Chondrocyte (in vitro differentiated cells): ENCODE data around the gene ARID1A. TPM values are rescaled to one million over a fixed set of nuclear protein-coding genes. Genes with fewer than 3 reads are reported as not detected.
A peak's percentile ranks its signal among the peaks of the same experiment; 100 is the strongest.

Source experiments
- DNase-seq: peaks from one replicate; pipeline ENCODE4 v3.0.0; 2021; ENCODE audit warnings: mixed read lengths, low spot score
- H3K27ac Mint-ChIP-seq: one replicate; pipeline ENCODE4 v1.8.0; 2021; ENCODE audit warnings: mild to moderate bottlenecking, moderate library complexity, mixed read lengths; ENCODE audit not compliant: unreplicated experiment
- H3K27me3 Mint-ChIP-seq: 2 replicates; pipeline ENCODE4 v1.8.0; 2021; ENCODE audit warnings: low read depth, mixed read lengths
- H3K36me3 Mint-ChIP-seq: 2 replicates; pipeline ENCODE4 v1.8.0; 2021; ENCODE audit warnings: low read depth, mixed read lengths
- H3K4me1 Mint-ChIP-seq: 2 replicates; pipeline ENCODE4 v1.8.0; 2021; ENCODE audit warnings: low read depth, mild to moderate bottlenecking, mixed read lengths
- H3K4me3 Mint-ChIP-seq: one replicate; pipeline ENCODE4 v1.8.0; 2021; ENCODE audit warnings: mild to moderate bottlenecking, moderate library complexity, mixed read lengths; ENCODE audit not compliant: unreplicated experiment
- H3K9me3 Mint-ChIP-seq: 2 replicates; pipeline ENCODE4 v1.8.0; 2021; ENCODE audit warnings: low read depth, mixed read lengths
- total RNA-seq: library from RNA; stranded (reverse); gene quantifications from 3 replicates; pipeline ENCODE4 v1.2.1, GENCODE V29; 2021
- TF ChIP-seq, protein P1 (sequence below): fragments of 200-600 bp; sonication (generic); IDR thresholded peaks from 2 replicates; pipeline ENCODE4 v1.5.0; 2021; ENCODE audit warnings: antibody characterized with exemption, mild to moderate bottlenecking, moderate library complexity

The ARID1A gene
- total RNA-seq, 1 donor from 2014 or later = 56.1 TPM

DNA sequence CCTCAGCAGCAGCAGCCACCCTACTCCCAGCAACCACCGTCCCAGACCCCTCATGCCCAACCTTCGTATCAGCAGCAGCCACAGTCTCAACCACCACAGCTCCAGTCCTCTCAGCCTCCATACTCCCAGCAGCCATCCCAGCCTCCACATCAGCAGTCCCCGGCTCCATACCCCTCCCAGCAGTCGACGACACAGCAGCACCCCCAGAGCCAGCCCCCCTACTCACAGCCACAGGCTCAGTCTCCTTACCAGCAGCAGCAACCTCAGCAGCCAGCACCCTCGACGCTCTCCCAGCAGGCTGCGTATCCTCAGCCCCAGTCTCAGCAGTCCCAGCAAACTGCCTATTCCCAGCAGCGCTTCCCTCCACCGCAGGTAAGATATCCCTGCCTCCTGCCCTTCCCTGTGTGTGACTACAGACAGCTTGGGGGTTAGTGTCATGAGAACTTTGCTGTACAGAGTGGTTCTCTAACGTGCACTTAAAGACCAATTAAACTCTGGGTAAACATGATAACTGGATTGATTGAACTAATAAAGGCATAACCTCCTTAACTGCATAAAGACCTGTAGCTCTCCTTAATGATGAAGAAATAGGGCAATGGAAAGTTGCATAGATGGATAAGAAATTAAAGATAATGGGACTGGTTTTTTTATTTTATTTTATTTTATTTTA is 35.6 kb downstream of the ARID1A start:
- Mint-ChIP-seq H3K4me1 (peaks cover 52% of the 10 kb centered on the region), H3K9me3 (no peaks in the 10 kb centered on the region), H3K27ac (peak overlapping the region; percentile 80), H3K36me3 (peaks cover 23% of the 10 kb centered on the region), H3K27me3 (no peaks in the 10 kb centered on the region), H3K4me3 (no peak overlapping the region)
- no peak for DNase-seq
- TF ChIP-seq, protein P1, sequence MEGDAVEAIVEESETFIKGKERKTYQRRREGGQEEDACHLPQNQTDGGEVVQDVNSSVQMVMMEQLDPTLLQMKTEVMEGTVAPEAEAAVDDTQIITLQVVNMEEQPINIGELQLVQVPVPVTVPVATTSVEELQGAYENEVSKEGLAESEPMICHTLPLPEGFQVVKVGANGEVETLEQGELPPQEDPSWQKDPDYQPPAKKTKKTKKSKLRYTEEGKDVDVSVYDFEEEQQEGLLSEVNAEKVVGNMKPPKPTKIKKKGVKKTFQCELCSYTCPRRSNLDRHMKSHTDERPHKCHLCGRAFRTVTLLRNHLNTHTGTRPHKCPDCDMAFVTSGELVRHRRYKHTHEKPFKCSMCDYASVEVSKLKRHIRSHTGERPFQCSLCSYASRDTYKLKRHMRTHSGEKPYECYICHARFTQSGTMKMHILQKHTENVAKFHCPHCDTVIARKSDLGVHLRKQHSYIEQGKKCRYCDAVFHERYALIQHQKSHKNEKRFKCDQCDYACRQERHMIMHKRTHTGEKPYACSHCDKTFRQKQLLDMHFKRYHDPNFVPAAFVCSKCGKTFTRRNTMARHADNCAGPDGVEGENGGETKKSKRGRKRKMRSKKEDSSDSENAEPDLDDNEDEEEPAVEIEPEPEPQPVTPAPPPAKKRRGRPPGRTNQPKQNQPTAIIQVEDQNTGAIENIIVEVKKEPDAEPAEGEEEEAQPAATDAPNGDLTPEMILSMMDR = no peak

DNA sequence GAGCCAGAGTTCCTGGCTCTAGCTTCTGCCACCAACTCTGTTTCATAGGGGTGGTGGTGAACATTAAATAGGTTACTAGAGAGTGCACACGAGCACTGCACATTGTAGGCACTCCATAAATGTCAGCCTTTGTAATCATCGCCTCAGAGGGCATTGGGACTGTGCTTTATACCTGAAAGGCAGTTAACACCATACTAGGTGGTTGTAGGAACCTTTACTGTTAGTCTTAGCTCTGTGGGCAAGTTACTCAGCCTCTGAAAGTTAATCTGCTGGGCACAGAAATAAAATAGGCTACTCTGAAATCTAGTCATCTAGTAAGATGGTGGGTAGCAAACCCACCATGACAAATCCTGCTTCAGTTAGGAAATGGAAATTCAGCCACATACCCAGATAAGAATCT is 37.6 kb downstream of the ARID1A start:
- H3K4me3 Mint-ChIP-seq = no peak overlapping the region
- peaks cover 27% of the 10 kb centered on the region for H3K36me3 Mint-ChIP-seq
- H3K27ac Mint-ChIP-seq = no peak overlapping the region
- TF ChIP-seq, protein P1 = no peak
- H3K4me1 Mint-ChIP-seq = peaks cover 35% of the 10 kb centered on the region
- H3K9me3 Mint-ChIP-seq = no peaks in the 10 kb centered on the region
- H3K27me3 Mint-ChIP-seq = no peaks in the 10 kb centered on the region
- DNase-seq = no peak

DNA sequence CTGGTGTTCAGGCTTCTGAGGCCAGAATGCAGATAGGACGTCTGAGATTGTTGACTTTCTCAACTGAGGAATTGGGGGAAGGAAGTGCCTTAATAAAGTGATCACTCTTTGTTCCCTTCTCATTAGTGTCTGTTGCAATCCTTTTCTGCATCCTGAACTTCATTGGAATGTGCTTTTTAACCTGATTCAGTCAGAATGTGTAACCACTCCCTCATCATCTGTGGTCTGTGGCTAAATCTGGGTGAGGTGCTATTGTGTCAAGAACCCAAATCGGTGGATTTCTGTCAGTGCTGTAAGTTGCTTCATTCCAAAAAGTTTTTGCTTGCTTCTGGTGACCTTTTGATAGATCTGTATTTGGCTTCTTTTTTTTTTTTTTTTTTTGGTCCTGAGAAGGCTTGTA is 38.2 kb downstream of the ARID1A start:
- Mint-ChIP-seq H3K9me3 (no peaks in the 10 kb centered on the region), H3K27me3 (no peaks in the 10 kb centered on the region), H3K4me1 (peaks cover 31% of the 10 kb centered on the region), H3K4me3 (no peak overlapping the region), H3K27ac (no peak overlapping the region), H3K36me3 (peaks cover 27% of the 10 kb centered on the region)
- no peak for DNase-seq
- TF ChIP-seq, protein P1 = no peak

DNA sequence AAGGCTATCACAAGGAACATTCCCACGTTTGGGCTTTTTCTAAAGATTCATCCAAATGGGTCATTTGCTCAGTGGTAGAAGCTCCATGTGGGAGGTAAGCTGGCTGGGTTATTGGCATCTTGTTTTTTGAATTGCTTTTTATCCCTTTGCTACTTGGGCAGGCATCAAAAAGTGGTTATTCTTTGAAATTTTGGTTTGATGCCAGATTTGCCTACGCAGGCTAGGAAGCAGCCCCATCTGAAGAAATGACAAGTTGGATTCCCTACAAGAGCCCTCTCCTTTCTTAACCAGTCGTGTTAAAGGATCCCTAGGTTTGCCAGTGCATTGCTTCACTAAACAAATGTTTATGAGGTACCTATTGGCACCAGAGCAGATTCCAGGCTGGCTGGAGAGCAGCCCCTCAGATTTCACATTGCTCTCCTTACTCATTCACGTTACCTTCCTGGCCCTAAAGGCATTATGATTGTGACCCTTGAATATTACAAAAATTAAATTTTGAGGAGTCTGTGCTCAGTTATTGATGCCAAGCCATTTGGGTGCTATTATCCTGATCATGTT is 38.8 kb downstream of the ARID1A start:
- DNase-seq = no peak
- H3K27ac Mint-ChIP-seq = no peak overlapping the region
- TF ChIP-seq, protein P1 = no peak
- peaks cover 30% of the 10 kb centered on the region for H3K36me3 Mint-ChIP-seq
- no peak overlapping the region for H3K4me3 Mint-ChIP-seq
- H3K9me3 Mint-ChIP-seq = no peaks in the 10 kb centered on the region
- H3K4me1 Mint-ChIP-seq = peaks cover 31% of the 10 kb centered on the region
- H3K27me3 Mint-ChIP-seq = no peaks in the 10 kb centered on the region

DNA sequence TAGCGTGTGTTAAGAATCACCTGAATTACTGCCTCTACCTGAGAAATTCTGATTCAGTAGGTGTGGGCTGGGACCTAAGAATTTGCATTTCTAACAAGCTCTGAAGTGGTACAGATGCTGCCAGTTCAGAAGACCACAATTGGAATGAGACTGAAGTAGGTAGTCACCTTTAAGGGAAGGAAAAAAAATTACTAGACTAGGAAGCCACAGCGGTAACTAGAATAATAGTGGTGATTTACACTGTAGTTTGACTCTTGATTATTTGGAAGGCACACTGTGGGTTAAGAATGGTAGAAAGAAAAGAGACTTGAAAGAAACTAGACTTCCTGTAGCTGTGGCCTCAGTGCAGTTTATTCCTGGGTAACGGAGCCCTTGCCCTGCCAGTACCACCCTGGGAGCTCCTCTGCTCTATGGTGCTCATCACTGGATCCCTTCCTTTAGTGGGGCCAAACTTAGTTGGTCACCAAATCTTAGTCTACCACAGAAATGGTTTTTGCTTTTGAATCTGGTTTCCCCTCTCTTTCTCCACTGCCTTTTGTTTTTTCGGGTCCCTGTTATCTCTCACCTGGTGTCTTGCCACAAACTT is 43.6 kb downstream of the ARID1A start:
- H3K36me3 Mint-ChIP-seq = peaks cover 25% of the 10 kb centered on the region
- H3K27ac Mint-ChIP-seq = no peak overlapping the region
- TF ChIP-seq, protein P1 = no peak
- DNase-seq = no peak
- H3K4me1 Mint-ChIP-seq = peaks cover 16% of the 10 kb centered on the region
- no peaks in the 10 kb centered on the region for H3K9me3 Mint-ChIP-seq
- H3K4me3 Mint-ChIP-seq = no peak overlapping the region
- no peaks in the 10 kb centered on the region for H3K27me3 Mint-ChIP-seq
